Natural killer cell (primary cell): Measurements from ENCODE around the gene ZFP92. TPM values are rescaled to one million over a fixed set of nuclear protein-coding genes. Genes with fewer than 3 reads are reported as not detected.

Experiments
- ATAC-seq, 3 donors: fragments of 150-1000 bp in 2 of 3; fragments of 200-7000 bp in 1 of 3; cut with Tn5 transposase; 1 replicate in 1 of 3; 2 replicates in 2 of 3; pipeline ENCODE4 v1.10.0; 2021; ENCODE audit warnings: mild to moderate bottlenecking in 2 of 3, moderate library complexity in 2 of 3
- DNase-seq, 2 donors: peaks; one replicate each; pipeline versions ENCODE4 v3.0.0 to v3.0.0-alpha.2; 2013 to 2021; ENCODE audit warnings: mixed read lengths in 1 of 2
- H3K27ac ChIP-seq: one replicate; pipeline ENCODE4 v1.5.1; 2013; ENCODE audit warnings: mild to moderate bottlenecking, low read length
- H3K27me3 ChIP-seq: one replicate; pipeline ENCODE4 v1.6.1; 2013; ENCODE audit warnings: low read length; ENCODE audit not compliant: control insufficient read depth, insufficient read depth
- H3K36me3 ChIP-seq: one replicate; pipeline ENCODE4 v1.6.1; 2013; ENCODE audit warnings: low read length; ENCODE audit not compliant: control insufficient read depth, insufficient read depth
- H3K4me1 ChIP-seq: one replicate; pipeline ENCODE4 v1.6.1; 2013; ENCODE audit warnings: low read length; ENCODE audit not compliant: control insufficient read depth, insufficient read depth
- H3K4me3 ChIP-seq: one replicate; pipeline ENCODE4 v1.5.1; 2013; ENCODE audit warnings: low read length
- H3K9me3 ChIP-seq: one replicate; pipeline ENCODE4 v1.6.1; 2013; ENCODE audit warnings: low read length; ENCODE audit not compliant: control insufficient read depth, insufficient read depth
- H3K27ac Mint-ChIP-seq, 2 donors: one replicate each; pipeline ENCODE4 v1.8.0; 2022; ENCODE audit warnings: mild to moderate bottlenecking in 2 of 2, mixed read lengths in 2 of 2, moderate library complexity in 1 of 2
- H3K27me3 Mint-ChIP-seq, 2 donors: one replicate each; pipeline ENCODE4 v1.8.0; 2022; ENCODE audit warnings: low read depth in 2 of 2, mixed read lengths in 2 of 2
- H3K36me3 Mint-ChIP-seq: one replicate; pipeline ENCODE4 v1.8.0; 2022; ENCODE audit warnings: mixed read lengths
- H3K4me1 Mint-ChIP-seq, 2 donors: one replicate each; pipeline ENCODE4 v1.8.0; 2022; ENCODE audit warnings: mixed read lengths in 2 of 2
- H3K4me3 Mint-ChIP-seq: one replicate; pipeline ENCODE4 v1.8.0; 2022; ENCODE audit warnings: mild to moderate bottlenecking, moderate library complexity, mixed read lengths
- H3K9me3 Mint-ChIP-seq, 2 donors: one replicate each; pipeline ENCODE4 v1.8.0; 2022; ENCODE audit warnings: mixed read lengths in 2 of 2
- CTCF ChIP-seq: fragments of 200-600 bp; IDR thresholded peaks from one replicate; pipeline ENCODE4 v1.8.0; 2022; ENCODE audit warnings: antibody characterized with exemption
- WGBS: methylation state at CpG from one replicate; pipeline ENCODE4 v1.1.7; 2013; ENCODE audit warnings: missing lambda C conversion rate; ENCODE audit not compliant: insufficient coverage; 5-methylcytosine and 5-hydroxymethylcytosine counted together
- intact Hi-C: fragments of 100-400 bp; cut with micrococcal nuclease; formaldehyde crosslinking; loops from one replicate; pipeline ENCODE4 v1.14.2; 2022
- total RNA-seq, 4 donors: library from RNA; stranded (reverse); fragments of 120-200 nt in 1 of 4; gene quantifications; one replicate each; pipeline versions ENCODE4 v1.2.3 to v1.2.4, GENCODE V29; 2013 to 2022

Gene ZFP92
- total RNA-seq, 3 donors from 2014 or later (not counting 1 experiment from before 2014, with no cell fraction given), result 1.6 to 3.3 (median 2.9) TPM

GRCh38 chrX:153445856-153446635, 34.8 kb downstream of the ZFP92 start, which contains the start of gene TREX2:
Gene TREX2, minus strand, starts transcription at chrX:153446056. Its CDS starts 626 bp downstream, at chrX:153445430.
- no peaks in the 10 kb centered on the region for H3K9me3 Mint-ChIP-seq
- Histone ChIP-seq H3K4me1 (no peaks in the 10 kb centered on the region), H3K27me3 (no peaks in the 10 kb centered on the region), H3K36me3 (peaks cover 2% of the 10 kb centered on the region), H3K9me3 (no peaks in the 10 kb centered on the region), H3K27ac (no peak within 1 kb of the TSS), H3K4me3 (no peak within 1 kb of the TSS)
- ATAC-seq (peak in 1 of 3 donors; percentile 36), DNase-seq (no peak)
- H3K4me1 Mint-ChIP-seq, result no peaks in the 10 kb centered on the region
- no peak within 1 kb of the TSS for H3K4me3 Mint-ChIP-seq
- no peaks in the 10 kb centered on the region for H3K27me3 Mint-ChIP-seq
- H3K36me3 Mint-ChIP-seq, result no peaks in the 10 kb centered on the region
- 78% methylated on average over 30 of the region's 30 CpGs for WGBS
- no peak within 1 kb of the TSS for H3K27ac Mint-ChIP-seq
- intact Hi-C loops, result no loop called here
- TF ChIP-seq CTCF, result no peak

- Mint-ChIP-seq H3K27ac (no peak overlapping the region), H3K27me3 (no peaks in the 10 kb centered on the region), H3K9me3 (no peaks in the 10 kb centered on the region), H3K4me1 (no peaks in the 10 kb centered on the region), H3K4me3 (no peak overlapping the region), H3K36me3 (no peaks in the 10 kb centered on the region)
- no peak overlapping the region for H3K4me3 ChIP-seq
- no peaks in the 10 kb centered on the region for H3K4me1 ChIP-seq
- no peaks in the 10 kb centered on the region for H3K27me3 ChIP-seq
- H3K36me3 ChIP-seq, result peaks cover 2% of the 10 kb centered on the region
- WGBS, result 83% methylated on average over 9 of the region's 10 CpGs
- ATAC-seq (no peak), DNase-seq (no peak)
- H3K9me3 ChIP-seq, result no peaks in the 10 kb centered on the region
- intact Hi-C loops, result no loop called here
- no peak for TF ChIP-seq CTCF
- H3K27ac ChIP-seq, result no peak overlapping the region
These were observed 35.3 kb downstream of the ZFP92 start for GRCh38 chrX:153446636-153446936.

- Histone ChIP-seq H3K36me3 (peaks cover 2% of the 10 kb centered on the region), H3K4me1 (no peaks in the 10 kb centered on the region), H3K9me3 (no peaks in the 10 kb centered on the region), H3K27ac (no peak overlapping the region), H3K27me3 (no peaks in the 10 kb centered on the region), H3K4me3 (no peak overlapping the region)
- DNase-seq (no peak), ATAC-seq (no peak)
- Mint-ChIP-seq H3K4me3 (no peak overlapping the region), H3K27ac (no peak overlapping the region), H3K4me1 (no peaks in the 10 kb centered on the region), H3K36me3 (no peaks in the 10 kb centered on the region), H3K27me3 (no peaks in the 10 kb centered on the region), H3K9me3 (no peaks in the 10 kb centered on the region)
- 67% methylated on average over 17 of the region's 17 CpGs for WGBS
- intact Hi-C loops, result no loop called here
- TF ChIP-seq CTCF, result no peak
These were observed 35.8 kb downstream of the ZFP92 start for GRCh38 chrX:153446950-153447580.
